Gastroesophageal sphincter (tissue), 4 donors: ENCODE measurements around the gene CPNE7. TPM values are rescaled to one million over a fixed set of nuclear protein-coding genes. Genes with fewer than 3 reads are reported as not detected.

Experiments used
- ATAC-seq: fragments of 150-250 bp; one replicate; pipeline ENCODE4 v1.9.1; 2016; ENCODE audit warnings: mild to moderate bottlenecking, moderate library complexity
- H3K27ac ChIP-seq, 4 donors: fragments of 200-600 bp; sonication (generic) in 3 of 4; 1 replicate in 3 of 4; 2 replicates in 1 of 4; pipeline ENCODE4 v1.5.1; 2016 to 2019
- H3K27me3 ChIP-seq: fragments of 200-600 bp; sonication (generic); one replicate; pipeline ENCODE4 v1.5.1; 2019
- H3K36me3 ChIP-seq, 2 donors: fragments of 200-600 bp; sonication (generic); one replicate each; pipeline ENCODE4 v1.5.1; 2019; ENCODE audit warnings: control low read depth in 1 of 2
- H3K4me1 ChIP-seq, 3 donors: fragments of 200-600 bp; sonication (generic); 1 replicate in 2 of 3; 2 replicates in 1 of 3; pipeline ENCODE4 v1.5.1; 2016 to 2019; ENCODE audit warnings: control low read depth in 2 of 3
- H3K4me3 ChIP-seq, 2 donors: fragments of 200-600 bp; sonication (generic); one replicate each; pipeline ENCODE4 v1.5.1; 2019; ENCODE audit warnings: mild to moderate bottlenecking in 1 of 2, moderate library complexity in 1 of 2
- H3K9me3 ChIP-seq, 3 donors: fragments of 200-600 bp; sonication (generic); one replicate each; pipeline ENCODE4 v1.5.1; 2017 to 2019; ENCODE audit warnings: control low read depth in 2 of 3
- EP300 ChIP-seq: sonication (generic); formaldehyde crosslinking; IDR thresholded peaks from one replicate; pipeline ENCODE4 v1.6.1; 2017; ENCODE audit warnings: antibody characterized with exemption, mild to moderate bottlenecking
- POLR2A ChIP-seq, 2 donors: fragments of 450-650 bp; IDR thresholded peaks; one replicate each; pipeline ENCODE4 v1.6.1; 2017; ENCODE audit warnings: antibody characterized with exemption in 2 of 2, mild to moderate bottlenecking in 2 of 2, moderate library complexity in 1 of 2
- POLR2AphosphoS5 ChIP-seq: sonication (generic); formaldehyde crosslinking; IDR thresholded peaks from one replicate; pipeline ENCODE4 v1.6.1; 2017; ENCODE audit warnings: antibody characterized with exemption
- WGBS, 2 donors: methylation state at CpG; one replicate each; pipeline ENCODE4 v1.1.5; 2018; ENCODE audit warnings: low coverage in 1 of 2; 5-methylcytosine and 5-hydroxymethylcytosine counted together
- total RNA-seq, 4 donors: library from RNA; depleted of rRNA; stranded (reverse); fragments of >200 nt; gene quantifications; one replicate each; pipeline ENCODE4 v1.1.0, GENCODE V29; 2016
- TF ChIP-seq, protein P1 (sequence below), 4 experiments: fragments of 200-600 bp in 2 of 4; fragments of 450-650 bp in 2 of 4; sonication (generic) in 1 of 4; IDR thresholded peaks; one replicate each; pipeline ENCODE4 v1.5.1; 2017 to 2019; ENCODE audit warnings: antibody characterized with exemption in 4 of 4, mild to moderate bottlenecking in 2 of 4, moderate library complexity in 2 of 4

The CPNE7 gene
- total RNA-seq, 4 donors from 2014 or later: 0.67 to 1.8 TPM; not detected in 2

DNA sequence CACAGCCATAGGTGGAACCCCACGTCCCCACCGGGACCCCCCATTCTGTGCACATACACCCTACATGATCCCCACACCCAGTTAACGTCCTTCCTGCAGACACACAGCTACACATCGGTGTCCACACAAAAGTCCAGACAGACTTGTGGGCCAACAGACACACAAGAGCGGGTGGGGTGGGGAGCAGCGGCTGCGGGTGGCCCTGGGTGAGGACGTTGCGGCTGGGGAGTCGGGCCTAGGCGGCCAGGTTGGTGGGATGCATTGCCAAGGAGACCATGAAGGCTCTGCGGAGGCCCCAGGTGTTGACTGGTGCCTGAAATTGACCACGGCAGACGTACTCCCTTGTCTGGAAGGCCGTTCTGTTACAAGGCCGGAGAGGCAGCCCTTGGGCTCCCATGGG is 29.2 kb downstream of the CPNE7 start:
- TF ChIP-seq, protein P1, sequence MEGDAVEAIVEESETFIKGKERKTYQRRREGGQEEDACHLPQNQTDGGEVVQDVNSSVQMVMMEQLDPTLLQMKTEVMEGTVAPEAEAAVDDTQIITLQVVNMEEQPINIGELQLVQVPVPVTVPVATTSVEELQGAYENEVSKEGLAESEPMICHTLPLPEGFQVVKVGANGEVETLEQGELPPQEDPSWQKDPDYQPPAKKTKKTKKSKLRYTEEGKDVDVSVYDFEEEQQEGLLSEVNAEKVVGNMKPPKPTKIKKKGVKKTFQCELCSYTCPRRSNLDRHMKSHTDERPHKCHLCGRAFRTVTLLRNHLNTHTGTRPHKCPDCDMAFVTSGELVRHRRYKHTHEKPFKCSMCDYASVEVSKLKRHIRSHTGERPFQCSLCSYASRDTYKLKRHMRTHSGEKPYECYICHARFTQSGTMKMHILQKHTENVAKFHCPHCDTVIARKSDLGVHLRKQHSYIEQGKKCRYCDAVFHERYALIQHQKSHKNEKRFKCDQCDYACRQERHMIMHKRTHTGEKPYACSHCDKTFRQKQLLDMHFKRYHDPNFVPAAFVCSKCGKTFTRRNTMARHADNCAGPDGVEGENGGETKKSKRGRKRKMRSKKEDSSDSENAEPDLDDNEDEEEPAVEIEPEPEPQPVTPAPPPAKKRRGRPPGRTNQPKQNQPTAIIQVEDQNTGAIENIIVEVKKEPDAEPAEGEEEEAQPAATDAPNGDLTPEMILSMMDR (IDR thresholded peaks at IDR 0.05): no peak
- TF ChIP-seq EP300 (no peak), POLR2AphosphoS5 (no peak), POLR2A (IDR thresholded peaks at IDR 0.05) (no peak)
- 80 to 88% methylated on average over 2 to 4 of the region's 16 CpGs for WGBS, 2 donors
- H3K27ac ChIP-seq: no peak overlapping the region
- H3K9me3 ChIP-seq: no peaks in the 10 kb centered on the region
- no peak for ATAC-seq
- no peak overlapping the region for H3K4me3 ChIP-seq
- peaks cover 70% of the 10 kb centered on the region for H3K27me3 ChIP-seq
- H3K4me1 ChIP-seq: peaks cover 0 to 12% (median 0%) of the 10 kb centered on the region in 3 donors
- H3K36me3 ChIP-seq: no peaks in the 10 kb centered on the region

DNA sequence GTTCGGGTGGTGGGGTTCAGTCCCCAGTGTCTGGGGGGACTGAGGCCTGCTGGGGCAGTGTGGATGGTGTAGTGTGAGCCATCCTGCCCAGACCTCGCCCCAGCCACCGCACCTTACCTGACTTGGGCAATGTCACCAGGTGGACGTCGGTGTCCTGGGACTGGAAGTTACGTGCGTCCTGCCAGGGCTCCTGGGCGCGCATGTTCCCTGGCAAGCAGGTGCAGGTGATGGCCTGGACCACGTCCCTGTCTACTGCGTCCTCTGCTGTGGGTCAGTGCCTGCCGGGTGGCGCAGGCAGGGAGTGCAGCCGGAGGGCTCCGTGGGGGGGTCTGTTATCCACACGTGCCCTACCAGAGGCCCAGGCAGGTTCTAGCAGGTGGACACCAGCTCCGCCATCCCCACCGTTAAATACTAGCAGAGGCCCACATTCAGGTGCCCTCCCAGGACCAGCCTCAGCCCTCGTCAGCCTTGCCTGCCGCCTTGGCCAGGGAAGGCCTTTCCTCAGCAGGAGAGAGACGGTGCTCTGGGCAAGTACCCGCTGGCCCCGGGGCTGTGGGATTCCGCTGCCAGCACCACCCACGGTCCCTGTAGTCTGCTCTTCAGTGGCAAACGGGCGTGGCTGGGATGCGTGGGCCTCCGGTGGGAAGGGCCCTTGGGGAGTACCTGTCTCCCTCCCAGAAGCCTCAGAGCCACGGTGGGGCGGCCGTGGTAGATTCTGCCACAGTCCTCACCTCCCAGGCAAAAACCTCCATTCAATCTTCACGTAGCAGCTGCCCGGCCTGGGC is 29.8 kb downstream of the CPNE7 start:
- Histone ChIP-seq H3K4me3 (no peak overlapping the region), H3K27me3 (peaks cover 70% of the 10 kb centered on the region), H3K27ac (no peak overlapping the region), H3K36me3 (no peaks in the 10 kb centered on the region), H3K4me1 (peaks cover 0 to 12% (median 0%) of the 10 kb centered on the region in 3 donors), H3K9me3 (no peaks in the 10 kb centered on the region)
- WGBS, 2 donors: 73 to 90% methylated on average over 2 to 6 of the region's 34 CpGs
- ATAC-seq: no peak
- no peak for TF ChIP-seq EP300
- TF ChIP-seq, protein P1 (IDR thresholded peaks at IDR 0.05): no peak

DNA sequence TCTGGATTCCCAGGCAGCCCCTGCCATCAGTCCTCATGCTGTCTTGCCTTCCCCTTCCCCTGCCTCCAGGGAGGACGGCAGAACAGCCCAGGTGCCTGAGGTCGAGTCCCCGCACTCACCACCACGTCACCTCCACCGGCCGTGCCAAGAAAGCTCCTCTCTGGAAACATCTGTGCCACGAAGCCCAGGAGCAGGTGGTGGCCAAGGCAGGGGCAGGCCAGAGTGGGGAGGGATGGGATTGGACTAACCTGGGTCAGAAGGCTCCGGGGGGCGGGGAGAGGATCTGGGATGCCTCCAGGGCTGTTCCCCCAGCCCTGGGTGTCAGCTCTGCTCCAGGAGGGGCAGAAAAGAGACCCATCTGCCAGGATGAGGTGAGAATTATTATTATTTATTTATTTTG is 30.4 kb downstream of the CPNE7 start:
- H3K27me3 ChIP-seq: peaks cover 74% of the 10 kb centered on the region
- WGBS, 2 donors: 67% methylated on average over 2 of the region's 9 CpGs; no CpG with 5 or more reads in 1 of the 2 donors
- no peak for ATAC-seq

DNA sequence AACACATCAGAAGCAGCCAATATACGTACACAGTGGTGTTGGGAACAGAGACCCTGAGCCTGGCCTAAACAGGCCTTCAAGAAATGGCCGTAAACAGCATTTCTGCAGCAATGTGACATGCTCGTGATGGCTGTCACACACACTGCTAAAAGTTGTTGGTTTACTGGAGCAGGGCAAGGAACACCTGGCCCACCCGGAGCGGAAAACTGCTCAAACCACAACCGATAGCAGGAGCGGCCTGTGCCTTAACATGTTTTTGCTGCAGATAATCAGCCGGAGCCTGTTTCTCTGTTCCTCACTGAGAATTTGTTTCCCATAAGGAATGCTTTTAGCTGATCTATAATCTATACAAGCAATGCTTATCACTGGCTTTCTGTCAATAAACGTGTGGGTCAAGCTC is 31.9 kb downstream of the CPNE7 start:
- Histone ChIP-seq H3K36me3 (no peaks in the 10 kb centered on the region), H3K4me1 (peaks cover 0 to 7% (median 0%) of the 10 kb centered on the region in 3 donors), H3K4me3 (no peak overlapping the region), H3K9me3 (no peaks in the 10 kb centered on the region), H3K27me3 (peaks cover 78% of the 10 kb centered on the region), H3K27ac (no peak overlapping the region)
- 63 to 70% methylated on average over 2 to 5 of the region's 9 CpGs for WGBS, 2 donors
- no peak for TF ChIP-seq POLR2A (IDR thresholded peaks at IDR 0.05)
- ATAC-seq: no peak

More for the DNA sequence above, 30.4 kb downstream of the CPNE7 start:
- Histone ChIP-seq H3K9me3 (no peaks in the 10 kb centered on the region), H3K4me1 (peaks cover 0 to 12% (median 0%) of the 10 kb centered on the region in 3 donors), H3K27ac (no peak overlapping the region), H3K36me3 (no peaks in the 10 kb centered on the region), H3K4me3 (no peak overlapping the region)
- TF ChIP-seq, protein P1 (IDR thresholded peaks at IDR 0.05): no peak
- TF ChIP-seq POLR2A (IDR thresholded peaks at IDR 0.05): no peak
- no peak for TF ChIP-seq EP300
- no peak for TF ChIP-seq POLR2AphosphoS5

DNA sequence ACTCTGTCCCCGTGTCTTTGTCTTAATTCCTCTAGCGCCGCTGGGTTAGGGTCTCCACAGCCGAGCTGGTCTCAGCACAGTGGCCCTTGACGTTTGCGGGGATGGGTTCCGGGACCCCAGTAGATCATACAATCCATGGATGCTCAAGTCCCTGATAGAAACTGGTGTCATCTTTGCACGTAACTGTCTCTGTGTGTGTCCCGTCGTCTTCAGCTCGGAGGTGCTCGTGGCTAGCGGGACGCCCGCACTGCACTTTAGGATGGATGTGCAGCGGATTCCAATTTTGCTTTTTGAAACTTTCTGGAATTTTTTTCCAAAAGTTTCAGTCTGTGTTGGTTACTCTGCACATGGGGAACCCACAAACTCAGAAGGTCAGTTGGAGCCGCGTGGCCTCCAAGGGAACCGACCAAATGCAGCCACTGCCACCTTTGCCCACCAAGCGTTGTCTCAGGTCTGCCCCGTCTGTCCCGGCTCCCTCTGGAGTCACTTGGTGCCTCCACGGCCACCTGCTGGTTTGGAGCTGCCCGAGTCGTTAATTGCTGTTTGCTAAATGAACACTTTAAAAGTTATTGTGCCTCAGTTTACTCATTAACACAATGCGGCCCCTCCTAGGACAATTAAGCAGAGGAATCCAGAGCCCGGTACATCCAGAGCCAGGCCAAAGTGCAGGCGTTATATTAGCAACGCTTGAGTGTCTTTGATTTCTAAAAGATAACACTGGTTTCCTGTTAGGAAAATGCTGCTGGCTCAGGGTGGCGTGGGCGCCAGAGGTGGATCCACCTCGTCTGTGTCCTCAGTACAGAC is 32.6 kb downstream of the CPNE7 start:
- 78 to 82% methylated on average over 14 to 31 of the region's 32 CpGs for WGBS, 2 donors
- H3K9me3 ChIP-seq: no peaks in the 10 kb centered on the region
- H3K4me1 ChIP-seq: no peaks in the 10 kb centered on the region
- H3K36me3 ChIP-seq: no peaks in the 10 kb centered on the region
- TF ChIP-seq EP300: no peak
- TF ChIP-seq POLR2AphosphoS5: no peak
- TF ChIP-seq, protein P1 (IDR thresholded peaks at IDR 0.05): no peak
- TF ChIP-seq POLR2A (IDR thresholded peaks at IDR 0.05): no peak
- no peak overlapping the region for H3K4me3 ChIP-seq
- H3K27me3 ChIP-seq: peaks cover 78% of the 10 kb centered on the region
- H3K27ac ChIP-seq: no peak overlapping the region
- ATAC-seq: no peak
